GM21381 (cell line): ENCODE data around the gene IFT122.
"Not testable (repeated sequence)": the region's sequence is repeated elsewhere in the genome, so short reads cannot be mapped to it uniquely, and the experiment has no call there.

Experiments used
- ATAC-seq: cut with Tn5 transposase; IDR thresholded peaks from one replicate; pipeline ENCODE4 v1.9.1; 2021; ENCODE audit warnings: mild to moderate bottlenecking, moderate library complexity; ENCODE audit not compliant: unreplicated experiment

Gene IFT122

GRCh38 chr3:129473067-129473768 lies 33.2 kb downstream of the IFT122 start:
- ATAC-seq: no peak

DNA sequence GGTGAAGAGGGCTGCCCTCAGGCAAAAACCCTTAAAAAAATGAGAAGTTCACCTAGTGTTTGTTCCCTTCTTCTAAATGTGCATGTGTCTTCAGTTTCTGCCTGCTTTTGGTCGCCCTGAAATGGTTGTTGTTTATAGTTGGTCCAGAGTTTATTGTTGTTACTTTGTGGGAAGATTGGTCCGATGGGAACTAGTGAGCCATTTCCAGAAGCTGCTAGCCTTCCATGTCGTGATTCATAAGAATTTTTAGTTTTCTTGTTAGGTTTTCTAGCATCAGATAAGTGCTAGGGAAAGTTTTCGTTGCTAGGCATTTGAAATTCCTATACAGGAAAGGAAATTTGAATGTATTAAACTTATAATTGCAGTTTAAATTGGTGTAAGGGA lies 33.7 kb downstream of the IFT122 start:
- ATAC-seq: no peak

DNA sequence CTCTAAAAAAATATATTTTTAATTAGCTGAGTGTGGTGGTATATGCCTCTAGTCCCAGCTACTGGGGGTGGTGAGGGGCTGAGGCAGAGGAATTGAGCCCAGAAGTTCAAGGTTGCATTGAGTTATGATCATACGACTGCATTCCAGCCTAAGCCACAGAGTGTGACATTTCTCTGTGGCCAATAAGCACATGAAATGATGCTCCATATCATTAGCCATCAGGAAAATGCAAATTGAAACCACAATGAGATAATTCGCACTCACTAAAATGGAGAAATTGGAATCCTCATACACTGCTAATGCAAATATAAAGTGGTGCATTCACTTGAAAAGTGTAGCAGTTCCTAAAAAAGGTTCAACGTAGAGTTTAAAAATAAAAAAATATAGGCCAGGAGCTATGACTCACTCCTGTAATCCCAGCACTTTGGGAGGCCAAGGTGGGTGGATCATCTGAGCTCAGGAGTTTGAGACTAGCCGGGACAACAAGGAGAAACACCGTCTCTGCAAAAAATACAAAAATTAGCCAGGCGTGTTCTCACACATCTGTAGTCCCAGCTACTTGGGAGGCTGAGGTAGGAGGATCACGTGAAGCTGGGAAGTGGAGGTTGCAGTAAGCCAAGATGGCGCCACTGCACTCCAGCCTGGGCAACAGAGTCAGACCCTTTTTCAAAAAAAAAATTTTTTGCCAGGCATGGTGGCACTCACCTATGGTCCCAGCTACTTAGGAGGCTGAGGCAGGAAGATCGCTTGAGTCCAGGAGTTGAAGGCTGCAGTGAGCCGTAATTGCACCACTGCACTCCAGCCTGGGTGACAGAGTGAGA lies 35.2 kb downstream of the IFT122 start:
- no peak for ATAC-seq

GRCh38 chr3:129475863-129476262 lies 35.8 kb downstream of the IFT122 start:
- no peak for ATAC-seq

DNA sequence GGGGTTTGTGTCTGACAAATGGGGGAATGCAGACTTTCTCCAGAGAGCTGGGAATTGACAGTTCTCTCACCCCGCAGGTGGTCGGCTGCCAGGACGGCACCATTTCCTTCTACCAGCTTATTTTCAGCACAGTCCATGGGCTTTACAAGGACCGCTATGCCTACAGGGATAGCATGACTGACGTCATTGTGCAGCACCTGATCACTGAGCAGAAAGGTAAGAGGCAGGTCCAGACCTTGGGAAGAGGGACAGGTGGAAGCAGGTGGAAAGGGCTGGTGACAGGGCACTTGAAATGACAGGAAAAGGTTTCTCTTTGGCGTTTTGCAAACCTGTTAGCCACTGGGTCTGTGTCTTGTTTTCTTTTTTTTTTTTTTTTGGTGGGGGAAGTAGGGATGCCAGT lies 36.6 kb downstream of the IFT122 start:
- ATAC-seq: no peak

DNA sequence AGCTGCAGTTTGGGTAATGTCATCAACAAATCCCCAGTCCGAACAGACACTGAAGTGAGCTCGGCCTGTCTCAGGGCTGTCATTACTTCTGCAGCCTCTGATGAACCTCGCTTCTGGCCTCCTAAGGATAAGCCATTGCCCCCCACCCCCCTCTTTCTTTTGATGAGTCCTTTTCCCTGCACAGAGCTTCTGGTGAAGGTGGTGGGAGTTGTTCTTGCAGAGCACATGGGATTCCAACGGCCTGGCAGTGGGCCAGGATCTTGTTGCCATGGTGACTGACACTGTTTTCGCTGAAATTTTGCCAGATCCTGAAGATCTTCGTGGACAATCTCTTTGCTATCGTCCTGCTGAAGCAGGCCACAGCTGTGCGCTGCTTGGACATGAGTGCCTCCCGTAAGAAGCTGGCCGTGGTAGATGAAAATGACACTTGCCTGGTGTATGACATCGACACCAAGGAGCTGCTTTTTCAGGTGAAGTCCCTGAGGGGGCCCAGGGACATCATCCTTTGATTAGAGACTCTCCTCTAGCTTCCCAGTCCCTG lies 41.3 kb downstream of the IFT122 start:
- not testable (repeated sequence) for ATAC-seq

GRCh38 chr3:129481766-129482332 lies 41.8 kb downstream of the IFT122 start:
- ATAC-seq: no peak

DNA sequence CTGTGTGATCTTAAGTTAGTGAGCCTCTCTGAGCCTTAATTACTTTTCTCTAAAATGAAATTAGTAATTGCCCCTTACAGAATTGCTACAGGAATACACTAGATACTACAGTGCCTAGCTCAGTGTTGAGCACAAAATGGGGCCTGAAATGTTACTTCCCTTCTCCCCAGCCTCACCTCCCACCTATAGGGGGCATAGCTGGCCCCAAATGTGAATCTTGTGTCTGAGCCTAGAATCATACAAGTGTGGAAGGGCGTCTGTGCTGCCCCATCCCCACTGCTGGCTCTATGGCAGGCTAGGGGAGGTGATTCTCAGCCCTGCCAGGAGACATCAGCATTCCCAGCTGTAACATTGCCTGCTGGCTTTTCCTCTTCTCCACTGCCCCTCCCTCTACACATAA lies 42.7 kb downstream of the IFT122 start:
- no peak for ATAC-seq

GRCh38 chr3:129483870-129484269 lies 43.8 kb downstream of the IFT122 start:
- ATAC-seq: no peak

DNA sequence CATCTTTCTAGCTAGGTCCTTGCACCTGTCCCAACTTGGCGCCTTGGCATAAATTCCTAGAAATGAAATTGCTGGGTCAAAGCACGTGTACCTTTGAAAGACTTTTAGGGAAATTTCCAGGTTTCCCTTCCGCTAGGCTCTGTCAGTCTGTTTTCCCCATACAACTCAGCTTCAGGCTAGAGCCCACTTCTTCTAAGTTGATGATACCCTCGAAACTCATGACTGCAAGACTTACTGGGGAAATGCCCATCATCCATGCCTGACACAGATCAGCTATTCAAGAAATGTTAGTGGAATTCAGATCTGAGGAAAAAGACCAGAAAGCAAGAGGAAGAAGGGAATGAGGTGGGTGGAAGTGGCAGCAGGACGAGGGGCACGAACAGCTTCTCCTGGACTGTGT lies 45.1 kb downstream of the IFT122 start:
- ATAC-seq: not testable (repeated sequence)

- no peak for ATAC-seq
Observed at GRCh38 chr3:129485721-129486663, 46.0 kb downstream of the IFT122 start.

DNA sequence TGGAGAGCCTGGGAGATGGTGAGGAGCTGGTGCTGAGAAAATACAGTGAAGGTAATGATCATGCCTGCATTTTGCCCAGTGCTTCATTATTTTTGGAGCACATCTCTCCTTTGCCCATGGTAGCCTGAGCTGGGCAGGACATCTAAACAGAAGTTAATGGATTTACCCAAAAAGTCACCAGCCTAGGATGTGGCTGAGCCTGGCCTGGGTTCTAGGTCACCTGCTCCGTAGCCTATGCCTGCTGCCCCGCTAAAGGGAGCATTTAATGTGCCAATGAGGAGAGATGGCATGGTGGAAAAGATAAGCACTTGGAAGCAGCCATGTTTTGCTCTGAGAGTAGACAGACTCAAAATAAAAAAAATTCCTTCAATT lies 46.6 kb downstream of the IFT122 start:
- no peak for ATAC-seq

- ATAC-seq: no peak
Observed at GRCh38 chr3:129487183-129487867, 47.3 kb downstream of the IFT122 start.

- ATAC-seq: not testable (repeated sequence)
Observed at GRCh38 chr3:129487868-129488335, 47.9 kb downstream of the IFT122 start.

GRCh38 chr3:129489258-129489657 lies 49.2 kb downstream of the IFT122 start:
- ATAC-seq: not testable (repeated sequence)

- ATAC-seq: no peak
Observed at GRCh38 chr3:129490273-129490675, 50.2 kb downstream of the IFT122 start.

DNA sequence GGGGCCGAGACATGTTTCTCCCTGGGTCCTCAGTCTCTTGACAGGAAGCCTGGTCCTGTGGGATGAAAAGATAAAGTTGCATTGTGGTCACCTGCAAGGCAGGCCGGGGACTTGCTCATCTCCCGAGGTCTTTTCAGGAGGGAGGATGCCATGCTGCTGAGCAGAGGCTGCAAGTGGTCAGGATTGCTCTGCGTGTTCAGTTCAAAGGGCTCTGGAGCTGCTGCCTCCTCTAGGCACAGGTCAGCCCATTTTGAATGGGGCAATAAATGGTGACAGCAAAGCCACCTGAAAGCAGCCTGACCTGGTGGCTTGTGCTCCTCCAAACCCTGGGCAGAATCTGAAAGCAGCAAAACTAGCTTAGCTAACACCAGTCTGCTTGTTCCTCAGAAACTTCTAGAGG lies 51.1 kb downstream of the IFT122 start:
- ATAC-seq: not testable (repeated sequence)

DNA sequence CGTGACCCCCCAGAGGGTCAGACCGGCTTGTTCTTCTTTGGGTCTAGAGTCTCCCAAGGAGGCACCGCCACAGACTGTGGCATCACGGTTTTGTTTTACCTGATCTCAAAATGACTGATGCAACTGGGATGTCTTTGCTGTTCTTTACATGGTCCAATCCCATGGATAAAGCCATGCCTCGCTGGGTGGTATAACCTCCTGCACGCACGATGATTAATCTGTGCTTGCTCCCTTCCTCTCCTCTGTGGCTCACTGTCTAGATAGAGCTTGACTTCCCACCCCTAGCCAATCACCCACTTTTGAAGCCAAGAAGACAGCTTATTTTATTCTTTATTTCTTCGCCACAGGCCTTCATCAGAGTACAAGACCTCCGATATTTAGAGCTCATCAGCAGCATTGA lies 51.8 kb downstream of the IFT122 start:
- no peak for ATAC-seq

- ATAC-seq: no peak
Observed at GRCh38 chr3:129492691-129493090, 52.7 kb downstream of the IFT122 start.

DNA sequence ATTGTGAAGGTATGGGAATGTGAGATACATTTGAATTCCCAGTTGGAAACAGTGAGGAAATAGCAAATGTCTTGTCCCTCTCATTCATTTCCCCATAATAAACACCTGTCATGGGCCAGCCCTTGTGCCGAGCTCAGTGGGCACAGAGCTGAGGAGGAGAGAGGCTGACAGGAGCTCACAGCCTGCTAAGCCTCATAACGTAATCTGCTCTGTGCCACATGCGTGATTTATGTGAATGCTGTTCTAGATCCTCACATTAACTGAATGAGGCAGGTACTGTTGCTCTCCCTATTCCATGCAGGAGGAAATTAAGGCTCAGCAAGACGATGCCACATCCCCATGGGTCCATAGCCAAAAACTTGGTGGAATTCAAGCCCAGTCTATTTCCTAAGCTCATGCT lies 53.2 kb downstream of the IFT122 start:
- ATAC-seq: no peak
